ENCODE results near the gene FRMPD4.

Gene FRMPD4

DNA sequence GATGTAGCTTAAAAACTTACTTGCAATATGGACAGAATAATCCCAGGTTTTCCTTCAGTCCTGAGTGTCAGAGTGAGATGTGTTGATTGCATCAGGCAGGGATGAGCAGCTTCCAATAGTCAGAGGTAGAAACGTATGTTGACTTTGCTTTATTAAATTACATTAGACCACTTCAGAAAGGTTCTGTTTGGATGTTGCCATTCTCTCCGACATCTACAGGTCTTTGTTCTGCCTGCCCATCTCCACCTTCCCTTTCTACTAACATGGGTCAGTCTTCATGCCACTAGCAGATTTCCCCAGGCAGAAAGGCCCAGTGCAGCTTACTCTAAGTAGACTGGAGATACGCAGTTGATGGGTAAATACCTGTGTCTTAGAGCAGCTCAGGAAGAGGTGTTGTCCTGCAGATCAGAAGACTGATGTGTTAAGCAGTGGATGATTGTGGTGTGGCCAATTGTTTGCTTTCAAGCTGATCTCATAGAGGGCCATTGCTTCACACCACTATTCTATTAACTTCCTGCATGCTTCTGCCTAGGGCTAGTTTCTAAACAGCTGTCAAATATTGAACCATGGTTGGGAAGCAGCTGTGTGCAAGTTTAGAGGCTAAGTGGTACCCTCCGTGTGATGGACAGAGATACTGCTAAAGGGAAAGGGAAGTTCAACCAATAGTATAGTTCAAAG, 1.8 kb downstream of the FRMPD4 start:
- FAIRE-seq (peak; percentile 29), DNase-seq (ENCODE audit: insufficient read length, low spot score) (no peak)
- TF ChIP-seq, protein P1, sequence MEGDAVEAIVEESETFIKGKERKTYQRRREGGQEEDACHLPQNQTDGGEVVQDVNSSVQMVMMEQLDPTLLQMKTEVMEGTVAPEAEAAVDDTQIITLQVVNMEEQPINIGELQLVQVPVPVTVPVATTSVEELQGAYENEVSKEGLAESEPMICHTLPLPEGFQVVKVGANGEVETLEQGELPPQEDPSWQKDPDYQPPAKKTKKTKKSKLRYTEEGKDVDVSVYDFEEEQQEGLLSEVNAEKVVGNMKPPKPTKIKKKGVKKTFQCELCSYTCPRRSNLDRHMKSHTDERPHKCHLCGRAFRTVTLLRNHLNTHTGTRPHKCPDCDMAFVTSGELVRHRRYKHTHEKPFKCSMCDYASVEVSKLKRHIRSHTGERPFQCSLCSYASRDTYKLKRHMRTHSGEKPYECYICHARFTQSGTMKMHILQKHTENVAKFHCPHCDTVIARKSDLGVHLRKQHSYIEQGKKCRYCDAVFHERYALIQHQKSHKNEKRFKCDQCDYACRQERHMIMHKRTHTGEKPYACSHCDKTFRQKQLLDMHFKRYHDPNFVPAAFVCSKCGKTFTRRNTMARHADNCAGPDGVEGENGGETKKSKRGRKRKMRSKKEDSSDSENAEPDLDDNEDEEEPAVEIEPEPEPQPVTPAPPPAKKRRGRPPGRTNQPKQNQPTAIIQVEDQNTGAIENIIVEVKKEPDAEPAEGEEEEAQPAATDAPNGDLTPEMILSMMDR (IDR thresholded peaks at IDR 0.05; ENCODE audit: insufficient read depth, missing control alignments), result no peak

DNA sequence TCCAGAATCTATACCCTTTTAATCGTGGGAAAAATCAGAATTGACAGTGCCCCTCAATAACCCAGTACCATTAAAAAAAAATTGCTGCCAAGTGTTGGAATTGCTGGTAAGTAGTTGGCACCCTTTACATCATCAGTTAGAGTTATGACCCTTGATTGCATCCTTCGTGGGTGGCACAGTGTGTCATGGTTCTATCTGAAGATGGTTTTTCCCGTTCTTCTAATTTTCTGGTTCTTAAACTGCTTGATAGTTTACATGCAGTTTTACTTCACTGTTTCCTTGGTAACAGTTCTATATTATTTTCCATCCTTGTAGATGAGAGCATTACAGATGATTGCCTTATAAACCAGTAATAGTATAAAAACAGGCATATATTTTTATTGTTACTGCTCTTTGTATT, 3.2 kb downstream of the FRMPD4 start:
- TF ChIP-seq, protein P1 (IDR thresholded peaks at IDR 0.05; ENCODE audit: insufficient read depth, missing control alignments), result no peak
- FAIRE-seq (no peak), DNase-seq (ENCODE audit: insufficient read length, low spot score) (no peak)

DNA sequence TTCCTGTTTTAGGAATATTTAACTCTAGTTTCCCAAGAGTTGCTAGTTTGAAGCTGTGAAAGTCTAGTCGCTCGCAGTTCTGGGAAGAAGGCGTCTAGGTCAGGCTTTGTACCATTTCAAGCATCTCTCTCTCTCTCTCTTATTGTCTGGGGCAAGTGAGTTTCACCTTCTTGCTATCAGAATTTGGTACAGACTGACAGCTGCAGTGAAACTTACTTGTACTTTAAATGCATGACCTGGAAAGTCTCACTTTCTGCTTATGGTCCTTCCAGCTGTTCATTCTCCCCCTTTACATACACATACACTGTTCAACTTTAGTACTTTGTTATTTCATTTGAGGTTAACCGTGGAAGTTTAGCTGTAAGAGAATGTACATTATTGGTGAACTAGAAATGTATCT, 4.4 kb downstream of the FRMPD4 start:
- TF ChIP-seq, protein P1 (IDR thresholded peaks at IDR 0.05; ENCODE audit: insufficient read depth, missing control alignments), result no peak
- no peak for DNase-seq (ENCODE audit: insufficient read length, low spot score)
- FAIRE-seq, result peak; percentile 63

DNA sequence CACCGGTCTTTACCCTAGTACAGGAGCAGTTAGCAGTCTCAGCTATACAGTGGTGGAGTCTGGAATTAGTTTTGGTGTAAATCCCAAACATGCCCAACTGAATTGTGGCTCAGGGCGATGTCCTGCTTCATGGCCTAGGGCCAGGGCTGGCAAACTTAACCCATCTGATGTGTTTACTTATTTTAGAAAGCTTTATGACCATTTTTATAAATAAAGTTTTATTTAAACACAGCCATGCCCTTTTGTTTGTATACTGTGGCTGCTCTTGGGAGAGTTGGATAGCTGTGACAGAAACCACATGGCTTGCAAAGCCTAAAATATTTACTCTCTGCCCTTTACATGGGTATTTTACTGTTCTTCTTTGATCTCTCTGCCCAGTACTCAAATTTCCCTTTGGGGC, 7.1 kb downstream of the FRMPD4 start:
- FAIRE-seq (no peak), DNase-seq (ENCODE audit: insufficient read length, low spot score) (no peak)
- TF ChIP-seq, protein P1 (IDR thresholded peaks at IDR 0.05; ENCODE audit: insufficient read depth, missing control alignments), result no peak

DNA sequence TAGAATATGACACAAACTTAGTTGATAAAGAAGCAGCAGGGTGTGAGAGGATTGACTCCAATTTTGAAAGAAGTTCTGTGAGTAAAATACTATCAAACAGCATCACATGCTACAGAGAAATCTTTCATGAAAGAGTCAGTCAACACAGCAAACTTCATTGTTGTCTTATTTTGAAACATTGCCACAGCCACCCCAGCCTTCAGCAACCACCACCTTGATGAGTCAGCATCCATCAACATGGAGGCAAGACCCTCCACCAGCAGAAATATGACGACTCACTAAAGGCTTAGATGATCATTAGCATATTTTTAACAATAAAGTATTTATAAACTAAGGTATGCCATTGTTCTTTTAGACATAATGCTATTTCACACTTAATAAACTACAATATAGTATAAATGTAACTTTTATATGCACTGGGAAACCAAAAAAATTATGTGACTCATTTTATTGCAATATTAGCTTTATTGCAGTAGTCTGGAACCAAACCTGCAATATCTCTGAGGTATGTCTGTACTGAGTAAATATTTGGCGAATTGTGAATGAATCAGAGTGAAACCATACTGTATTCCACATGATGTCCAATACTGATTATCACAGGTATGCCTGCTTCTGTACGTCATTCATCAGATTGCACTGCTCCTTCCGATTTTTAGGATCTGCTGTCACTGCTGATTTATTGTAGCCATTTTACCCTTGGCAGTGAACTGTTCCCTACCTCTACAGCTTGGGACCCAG, 11.6 kb downstream of the FRMPD4 start:
- TF ChIP-seq, protein P1 (IDR thresholded peaks at IDR 0.05; ENCODE audit: insufficient read depth, missing control alignments), result no peak
- no peak for DNase-seq (ENCODE audit: insufficient read length, low spot score)
- FAIRE-seq, result peak; percentile 11

DNA sequence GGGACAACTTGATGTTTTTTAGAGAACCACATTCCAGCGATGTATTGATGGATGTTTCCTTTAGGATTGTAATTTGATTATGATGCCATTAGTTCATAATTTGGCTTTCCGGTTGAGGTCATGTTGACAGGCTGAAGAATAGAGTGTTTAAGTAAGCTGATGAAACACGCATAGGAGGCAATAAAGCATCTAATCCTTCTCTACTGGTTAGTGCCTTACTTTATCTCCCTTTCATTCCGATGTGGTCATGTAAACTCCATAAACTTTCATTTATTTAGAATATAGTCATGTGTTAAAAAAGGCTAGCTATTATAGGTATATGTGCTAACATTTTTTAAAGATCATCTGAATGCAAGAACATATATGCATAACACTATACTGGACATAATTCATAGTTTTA, 15.0 kb downstream of the FRMPD4 start:
- no peak for DNase-seq (ENCODE audit: insufficient read length, low spot score)
- TF ChIP-seq, protein P1 (IDR thresholded peaks at IDR 0.05; ENCODE audit: insufficient read depth, missing control alignments), result no peak
- peak; percentile 11 for FAIRE-seq

DNA sequence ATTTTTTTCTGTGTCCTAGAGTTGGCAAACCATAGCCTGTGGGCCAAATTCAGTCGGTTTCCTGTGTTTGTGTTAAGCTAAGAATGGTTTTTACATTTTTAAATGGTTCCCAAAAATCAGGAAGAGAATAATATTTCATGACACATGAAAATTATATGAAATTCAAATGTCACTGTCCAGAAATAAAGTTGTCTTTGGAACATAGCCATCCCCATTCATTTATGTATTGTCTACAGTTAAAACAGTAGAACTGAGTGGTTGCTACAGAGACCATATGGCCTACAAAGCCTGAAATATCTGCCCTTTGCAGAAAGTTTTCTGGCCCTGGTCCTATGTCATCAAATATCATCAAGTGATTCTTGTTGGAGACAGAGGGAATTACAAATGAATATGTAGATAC, 15.5 kb downstream of the FRMPD4 start:
- no peak for DNase-seq (ENCODE audit: insufficient read length, low spot score)
- FAIRE-seq, result no peak
- TF ChIP-seq, protein P1 (IDR thresholded peaks at IDR 0.05; ENCODE audit: insufficient read depth, missing control alignments), result no peak

Measured in D721Med (cell line).